ENCODE data around the gene AQP2. TPM values are rescaled to one million over a fixed set of nuclear protein-coding genes. Genes with fewer than 3 reads are reported as not detected.

AQP2 gene
- total RNA-seq, 2 experiments from 2014 or later = not detected

- Mint-ChIP-seq H3K9me3 (no peaks in the 10 kb centered on the region), H3K27ac (no peak overlapping the region), H3K27me3 (no peaks in the 10 kb centered on the region), H3K4me3 (no peak overlapping the region), H3K4me1 (ENCODE audit: low read depth) (no peaks in the 10 kb centered on the region), H3K36me3 (ENCODE audit: low read depth) (no peaks in the 10 kb centered on the region)
- no peak overlapping the region for H3K27ac ChIP-seq (ENCODE audit: low read depth in 1 of 2, low read length in 2 of 2)
- no peaks in the 10 kb centered on the region for H3K4me1 ChIP-seq (ENCODE audit: insufficient read depth, low read length)
- ChIA-PET POLR2A (no interaction called here), CTCF (no interaction called here)
- ATAC-seq (ENCODE audit: poor library complexity) = no peak
- TF ChIP-seq CTCF (IDR thresholded peaks at IDR 0.05) = no peak
- DNase-seq = no peak
- H3K9me3 ChIP-seq (ENCODE audit: control insufficient read depth in 1 of 2, insufficient read depth in 1 of 2, low read length in 2 of 2) = no peaks in the 10 kb centered on the region
- H3K36me3 ChIP-seq (ENCODE audit: insufficient read depth, low read length) = no peaks in the 10 kb centered on the region
- H3K27me3 ChIP-seq (ENCODE audit: control insufficient read depth in 1 of 2, insufficient read depth in 2 of 2, low read length in 2 of 2) = peaks cover 0 to 5% of the 10 kb centered on the region in 2 experiments
- intact Hi-C loops (cut with DNase I, micrococcal nuclease) = no loop called here
- H3K4me3 ChIP-seq (ENCODE audit: low read length) = no peak overlapping the region
These were observed 16.0 kb upstream of the AQP2 start for GRCh38 chr12:49934505-49934904.

- no peak overlapping the region for H3K4me3 Mint-ChIP-seq
- no peak for ATAC-seq (ENCODE audit: poor library complexity)
- H3K27me3 ChIP-seq (ENCODE audit: control insufficient read depth in 1 of 2, insufficient read depth in 2 of 2, low read length in 2 of 2) = no peaks in the 10 kb centered on the region
- H3K4me1 ChIP-seq (ENCODE audit: insufficient read depth, low read length) = peaks cover 2% of the 10 kb centered on the region
- POLR2A ChIA-PET = no interaction called here
- no peaks in the 10 kb centered on the region for H3K36me3 Mint-ChIP-seq (ENCODE audit: low read depth)
- no peak overlapping the region for H3K27ac Mint-ChIP-seq
- no peak for TF ChIP-seq CTCF (IDR thresholded peaks at IDR 0.05)
- H3K4me3 ChIP-seq (ENCODE audit: low read length) = no peak overlapping the region
- no peak overlapping the region for H3K27ac ChIP-seq (ENCODE audit: low read depth in 1 of 2, low read length in 2 of 2)
- H3K27me3 Mint-ChIP-seq = no peaks in the 10 kb centered on the region
- CTCF ChIA-PET = interaction anchor here (1.7 to 1.9 kb wide), 2 partner anchors 9 to 30 kb away, joined by 3 to 5 read pairs; no protein-coding TSS in a partner anchor
- no peak for DNase-seq
- no peaks in the 10 kb centered on the region for H3K9me3 Mint-ChIP-seq
- no peaks in the 10 kb centered on the region for H3K9me3 ChIP-seq (ENCODE audit: control insufficient read depth in 1 of 2, insufficient read depth in 1 of 2, low read length in 2 of 2)
- H3K36me3 ChIP-seq (ENCODE audit: insufficient read depth, low read length) = no peaks in the 10 kb centered on the region
- intact Hi-C loops (cut with DNase I, micrococcal nuclease) = no loop called here
- H3K4me1 Mint-ChIP-seq (ENCODE audit: low read depth) = no peaks in the 10 kb centered on the region
These were observed 13.6 kb upstream of the AQP2 start for GRCh38 chr12:49936925-49937324.

GRCh38 chr12:49937639-49938300 lies 12.8 kb upstream of the AQP2 start:
- Histone ChIP-seq H3K4me3 (ENCODE audit: low read length) (no peak overlapping the region), H3K27me3 (ENCODE audit: control insufficient read depth in 1 of 2, insufficient read depth in 2 of 2, low read length in 2 of 2) (no peaks in the 10 kb centered on the region), H3K4me1 (ENCODE audit: insufficient read depth, low read length) (peaks cover 11% of the 10 kb centered on the region), H3K27ac (ENCODE audit: low read depth in 1 of 2, low read length in 2 of 2) (no peak overlapping the region), H3K36me3 (ENCODE audit: insufficient read depth, low read length) (no peaks in the 10 kb centered on the region), H3K9me3 (ENCODE audit: control insufficient read depth in 1 of 2, insufficient read depth in 1 of 2, low read length in 2 of 2) (no peaks in the 10 kb centered on the region)
- no peak for ATAC-seq (ENCODE audit: poor library complexity)
- no peak overlapping the region for H3K27ac Mint-ChIP-seq
- ChIA-PET POLR2A (no interaction called here), CTCF (interaction anchor here (1.7 to 1.9 kb wide), 2 partner anchors 8 to 29 kb away, joined by 3 to 5 read pairs; no protein-coding TSS in a partner anchor)
- no peaks in the 10 kb centered on the region for H3K9me3 Mint-ChIP-seq
- no peak for DNase-seq
- H3K27me3 Mint-ChIP-seq = no peaks in the 10 kb centered on the region
- H3K36me3 Mint-ChIP-seq (ENCODE audit: low read depth) = no peaks in the 10 kb centered on the region
- no peak for TF ChIP-seq CTCF (IDR thresholded peaks at IDR 0.05)
- H3K4me3 Mint-ChIP-seq = no peak overlapping the region
- peaks cover 4% of the 10 kb centered on the region for H3K4me1 Mint-ChIP-seq (ENCODE audit: low read depth)
- intact Hi-C loops (cut with DNase I, micrococcal nuclease) = no loop called here

Data from CD4-positive, alpha-beta T cell (primary cell).